HG03159 (cell line): ENCODE results near the gene TESK2.
"Not testable (repeated sequence)": the region's sequence is repeated elsewhere in the genome, so short reads cannot be mapped to it uniquely, and the experiment has no call there.

Experiments used
- ATAC-seq: cut with Tn5 transposase; IDR thresholded peaks from one replicate; pipeline ENCODE4 v1.9.1; 2021; ENCODE audit warnings: mild to moderate bottlenecking, moderate library complexity; ENCODE audit not compliant: unreplicated experiment

The TESK2 gene

DNA sequence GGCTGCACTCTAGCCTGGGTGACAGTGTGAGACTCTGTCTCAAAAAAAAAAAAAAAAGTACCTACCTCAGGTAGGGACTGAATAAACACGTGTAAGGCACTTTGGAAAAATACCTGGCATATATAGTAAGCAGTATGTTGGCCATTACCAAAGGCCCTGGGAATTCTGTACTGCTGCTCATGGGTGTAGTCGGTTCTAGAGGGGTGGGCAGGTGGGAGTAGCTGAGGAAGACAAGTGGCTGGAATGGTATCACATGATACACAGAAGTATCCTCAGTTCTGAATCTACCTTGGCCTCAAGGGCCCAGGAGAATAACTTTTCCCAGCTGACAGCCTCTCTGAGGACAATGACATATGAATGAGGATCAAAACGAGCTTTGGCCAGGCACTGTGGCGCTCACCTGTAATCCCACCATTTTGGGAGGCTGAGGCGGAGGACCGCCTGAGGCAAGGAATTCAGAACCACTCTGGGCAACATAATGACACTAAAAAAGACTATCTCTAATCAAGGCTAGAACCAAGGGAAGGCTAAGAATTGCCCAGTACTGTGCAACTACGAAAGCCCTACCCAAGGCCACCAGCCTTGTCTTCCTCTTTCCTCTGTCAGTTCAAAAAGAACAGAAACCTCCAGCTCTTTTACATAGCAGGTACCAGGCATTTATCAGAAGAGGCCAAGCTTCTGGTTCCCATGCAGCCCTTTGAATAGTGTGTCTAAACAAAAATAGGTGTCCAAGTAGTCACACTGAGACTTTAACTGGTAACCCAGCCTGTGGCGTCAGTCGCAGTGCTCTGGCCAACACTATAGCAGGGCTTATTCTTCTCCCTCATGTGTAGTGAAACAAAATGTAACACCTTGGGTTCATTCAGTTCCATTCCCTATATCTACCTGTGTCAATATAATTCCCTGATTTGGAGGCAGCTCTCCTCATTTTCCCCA lies 19.3 kb upstream of the TESK2 start:
- no peak for ATAC-seq

DNA sequence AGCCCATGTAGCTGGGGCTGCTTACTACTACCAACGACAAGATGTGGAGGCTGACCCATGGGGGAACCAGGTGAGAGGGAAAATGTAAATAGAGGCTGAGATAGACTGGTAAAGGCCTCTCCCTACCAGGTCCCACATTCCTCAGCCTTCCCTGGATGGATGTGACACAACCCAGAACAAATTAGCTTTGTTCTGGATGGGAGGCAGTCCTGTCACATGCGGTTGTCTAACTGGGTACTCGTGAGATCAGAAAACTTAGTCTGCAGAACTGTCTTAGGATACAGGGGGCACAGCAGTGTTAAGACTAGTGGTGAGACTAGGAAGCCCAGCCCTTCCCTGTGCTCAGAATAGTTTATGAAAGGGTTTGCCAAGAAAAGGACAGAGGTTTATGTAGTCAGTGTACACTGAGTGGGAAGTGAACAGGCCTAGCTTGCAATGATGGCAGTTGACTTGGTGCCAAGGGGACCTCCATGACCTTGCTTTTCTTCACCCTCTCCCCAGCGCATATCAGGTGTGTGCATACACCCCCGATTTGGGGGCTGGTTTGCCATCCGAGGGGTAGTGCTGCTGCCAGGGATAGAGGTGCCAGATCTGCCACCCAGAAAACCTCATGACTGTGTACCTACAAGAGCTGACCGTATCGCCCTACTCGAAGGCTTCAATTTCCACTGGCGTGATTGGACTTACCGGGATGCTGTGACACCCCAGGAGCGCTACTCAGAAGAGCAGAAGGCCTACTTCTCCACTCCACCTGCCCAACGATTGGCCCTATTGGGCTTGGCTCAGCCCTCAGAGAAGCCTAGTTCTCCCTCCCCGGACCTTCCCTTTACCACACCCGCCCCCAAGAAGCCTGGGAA lies 17.6 kb upstream of the TESK2 start:
- no peak for ATAC-seq

DNA sequence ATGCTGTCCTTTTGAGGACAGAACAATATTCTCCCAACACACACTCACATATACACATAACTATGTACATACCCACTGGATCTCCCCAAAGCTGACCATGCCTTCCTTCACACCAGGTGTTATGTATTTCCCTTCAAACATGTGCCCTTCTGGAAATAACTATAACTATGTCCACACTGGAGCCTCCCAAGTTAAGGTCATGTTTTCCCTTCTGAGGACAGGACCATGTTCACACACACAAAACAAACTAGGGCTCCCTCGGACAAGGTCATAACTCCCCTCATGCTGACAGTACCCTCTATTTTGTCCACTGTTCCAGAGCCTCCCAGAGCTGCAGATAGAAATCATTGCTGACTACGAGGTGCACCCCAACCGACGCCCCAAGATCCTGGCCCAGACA lies 16.9 kb upstream of the TESK2 start:
- no peak for ATAC-seq

DNA sequence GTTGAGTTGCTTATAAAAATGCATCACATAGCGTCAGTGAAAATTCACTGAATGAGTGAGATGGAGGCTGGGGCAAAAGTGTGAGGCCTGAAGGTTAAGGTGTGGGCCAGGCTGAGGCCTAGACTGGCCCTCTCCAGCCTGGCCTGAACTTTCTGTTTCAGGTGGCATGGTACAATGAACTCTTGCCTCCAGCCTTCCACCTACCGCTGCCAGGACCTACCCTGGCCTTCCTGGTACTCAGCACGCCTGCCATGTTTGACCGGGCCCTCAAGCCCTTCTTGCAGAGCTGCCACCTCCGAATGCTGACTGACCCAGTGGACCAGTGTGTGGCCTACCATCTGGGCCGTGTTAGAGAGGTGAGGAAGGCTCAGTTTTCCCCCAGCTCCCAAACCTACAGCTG lies 16.2 kb upstream of the TESK2 start:
- no peak for ATAC-seq

DNA sequence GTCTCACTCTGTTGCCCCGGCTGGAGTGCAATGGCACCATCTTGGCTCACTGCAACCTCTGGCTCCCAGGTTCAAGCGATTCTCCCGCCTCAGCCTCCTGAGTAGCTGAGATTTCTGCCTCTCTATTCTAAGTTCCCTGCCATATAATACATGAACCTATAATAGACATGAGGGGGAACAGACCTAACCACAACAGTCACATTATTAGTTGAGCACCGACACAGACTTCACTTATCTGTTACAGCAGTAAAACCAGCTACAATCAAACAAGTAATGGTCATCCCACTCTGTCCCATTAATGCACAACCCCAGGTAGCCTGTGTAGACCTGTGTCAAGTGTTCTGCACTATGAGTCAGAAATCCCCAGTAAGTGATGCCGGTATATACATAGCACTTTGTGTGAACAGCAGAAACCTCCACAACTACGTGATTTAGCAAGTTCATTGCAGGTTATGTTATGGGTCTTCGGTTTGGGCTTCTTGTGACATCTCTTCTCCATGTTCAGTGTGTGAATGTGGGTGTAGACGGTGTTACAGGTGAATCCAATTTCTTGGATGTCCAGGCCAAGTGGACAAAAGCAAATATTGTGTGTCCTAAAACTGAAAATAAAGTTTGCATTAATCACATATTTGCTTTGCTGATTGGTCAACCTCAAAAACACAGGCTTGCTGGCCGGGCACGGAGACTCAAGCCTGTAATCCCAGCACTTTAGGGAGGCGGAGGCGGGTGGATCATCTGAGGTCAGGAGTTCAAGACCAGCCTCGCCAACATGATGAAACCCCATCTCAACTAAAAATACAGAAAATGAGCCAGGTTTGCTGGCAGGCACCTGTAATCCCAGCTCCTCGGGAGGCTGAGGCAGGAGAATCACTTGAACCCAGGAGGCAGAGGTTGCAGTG lies 12.7 kb upstream of the TESK2 start:
- ATAC-seq = no peak

DNA sequence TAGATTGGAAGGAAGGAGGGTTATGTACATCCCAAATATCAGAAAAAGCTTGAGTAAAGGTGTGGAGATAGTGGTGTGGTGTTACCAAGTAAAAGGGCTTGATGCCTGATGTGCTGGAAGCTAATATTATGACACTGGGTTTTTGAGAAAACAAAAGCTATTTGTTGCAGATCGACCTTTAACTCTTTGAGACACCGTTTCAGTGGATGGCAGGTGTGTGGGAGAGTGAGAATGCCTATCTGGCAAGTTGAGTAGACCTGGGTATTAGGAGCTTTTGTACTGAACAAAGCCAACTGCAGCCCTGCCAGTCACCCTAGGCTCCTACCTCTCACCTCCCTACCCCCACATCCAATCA lies 10.5 kb upstream of the TESK2 start:
- ATAC-seq = no peak

DNA sequence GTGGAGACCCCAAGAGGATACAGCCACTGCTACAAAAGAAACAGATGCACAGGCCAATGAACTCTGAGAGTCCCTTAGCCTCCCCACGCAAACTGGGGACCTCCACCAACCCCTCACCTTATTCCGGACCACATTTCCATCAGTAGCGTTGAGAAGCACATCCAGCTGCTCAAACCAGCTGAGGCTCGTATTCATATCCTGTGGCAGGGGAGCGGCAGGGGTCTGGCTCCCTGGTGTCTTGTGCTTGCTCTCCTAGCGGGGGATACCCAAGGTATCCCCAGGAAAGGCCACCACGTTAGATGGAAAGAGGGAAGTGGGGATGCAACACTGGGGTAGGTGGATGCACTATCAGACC lies 8.4 kb upstream of the TESK2 start:
- no peak for ATAC-seq

DNA sequence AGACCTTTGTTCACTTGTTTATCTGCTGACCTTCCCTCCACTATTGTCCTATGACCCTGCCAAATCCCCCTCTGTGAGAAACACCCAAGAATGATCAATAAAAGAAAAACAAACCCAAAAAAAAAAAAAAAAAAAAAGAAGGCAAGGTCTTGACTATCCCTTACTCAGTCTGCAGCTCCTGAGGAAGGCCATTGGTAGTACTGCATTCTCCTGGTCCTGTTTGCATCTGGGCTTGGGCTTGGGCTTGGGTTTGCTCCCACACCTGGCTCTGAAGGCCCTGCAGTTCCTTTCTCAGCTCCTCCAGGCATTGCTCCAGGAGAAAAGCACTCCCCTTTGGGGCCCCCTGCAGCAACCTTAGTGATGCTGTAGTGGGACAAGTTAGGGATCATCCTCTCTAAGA lies 7.3 kb upstream of the TESK2 start:
- ATAC-seq = no peak

DNA sequence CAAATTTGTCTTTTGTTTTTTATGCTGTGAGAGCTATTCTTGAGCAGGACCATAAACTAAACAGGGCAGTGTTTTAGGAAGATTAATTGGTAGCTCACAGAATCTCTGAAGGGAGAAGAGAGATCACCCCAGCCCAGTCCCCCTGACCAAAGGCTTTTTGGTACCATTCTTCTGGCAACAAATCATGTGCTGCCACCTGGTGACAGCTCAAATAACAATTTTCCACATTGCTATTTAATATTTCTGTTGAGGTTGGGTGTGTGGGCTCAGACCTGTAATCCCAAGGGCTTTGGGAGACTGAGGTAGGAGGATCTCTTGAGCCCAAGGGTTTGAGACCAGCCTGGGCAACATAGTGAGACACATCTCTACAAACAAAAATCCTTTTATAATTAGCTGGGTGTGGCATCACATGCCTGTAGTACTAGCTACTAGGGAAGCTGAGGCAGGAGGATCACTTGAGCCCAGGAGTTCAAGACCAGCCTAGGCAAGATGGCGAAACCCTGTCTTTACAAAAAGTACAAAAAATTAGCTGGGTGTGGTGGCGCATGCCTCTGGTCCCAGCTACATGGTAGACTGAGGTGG lies 2.2 kb upstream of the TESK2 start:
- no peak for ATAC-seq

DNA sequence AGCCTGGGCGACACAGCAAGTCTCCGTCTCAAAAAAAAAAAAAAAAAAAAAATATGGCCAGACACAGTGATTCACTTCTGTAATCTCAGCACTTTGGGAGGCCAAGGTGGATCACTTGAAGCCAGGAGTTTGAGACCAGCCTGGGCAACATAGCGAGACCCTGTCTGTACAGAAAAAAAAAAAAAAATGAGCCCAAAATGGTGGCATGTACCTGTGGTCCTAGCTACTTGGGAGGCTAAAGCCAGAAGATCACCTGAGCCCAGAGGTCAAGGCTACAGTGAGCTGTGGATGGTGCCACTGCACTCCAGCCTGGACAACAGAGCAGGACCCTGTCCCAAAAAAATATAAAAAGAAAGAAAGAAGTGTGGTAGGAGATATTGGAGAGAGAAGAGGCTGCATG lies 1.7 kb upstream of the TESK2 start:
- no peak for ATAC-seq

DNA sequence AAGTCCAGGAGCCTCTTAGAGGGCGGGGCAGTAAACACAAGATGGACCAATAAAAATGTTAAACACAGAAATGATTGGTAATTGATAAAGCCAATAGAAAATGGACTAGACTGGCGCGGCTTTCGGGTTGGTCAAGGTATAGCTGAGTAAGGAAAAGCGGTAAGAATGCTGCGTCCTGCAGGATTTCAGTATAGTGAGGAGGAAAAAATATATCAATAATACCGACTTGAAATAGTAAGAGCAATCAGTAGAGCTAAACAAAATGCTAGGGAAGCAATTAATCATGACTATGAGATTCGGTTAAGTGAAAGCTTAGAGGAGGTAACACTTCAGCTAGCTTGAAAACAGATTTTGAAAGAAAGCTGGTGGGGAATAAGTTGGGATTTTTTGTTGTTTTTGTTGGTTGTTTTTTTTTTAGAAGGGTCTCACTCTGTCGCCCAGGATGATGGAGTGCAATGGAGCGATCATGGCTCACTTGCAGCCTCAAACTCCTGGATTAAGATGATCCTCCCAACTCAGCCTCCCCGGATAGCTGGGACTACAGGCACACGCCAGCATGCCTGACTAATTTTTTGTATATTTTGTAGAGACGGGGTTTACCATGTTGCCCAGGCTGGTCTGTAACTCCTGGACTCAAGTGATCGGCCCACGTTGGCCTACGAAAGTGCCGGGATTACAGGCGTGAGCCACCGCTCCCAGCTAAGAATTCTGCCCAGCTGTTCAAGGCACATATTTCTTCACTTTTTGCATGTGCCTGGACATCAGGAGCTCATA lies 711 bp upstream of the TESK2 start:
- ATAC-seq = no peak

DNA sequence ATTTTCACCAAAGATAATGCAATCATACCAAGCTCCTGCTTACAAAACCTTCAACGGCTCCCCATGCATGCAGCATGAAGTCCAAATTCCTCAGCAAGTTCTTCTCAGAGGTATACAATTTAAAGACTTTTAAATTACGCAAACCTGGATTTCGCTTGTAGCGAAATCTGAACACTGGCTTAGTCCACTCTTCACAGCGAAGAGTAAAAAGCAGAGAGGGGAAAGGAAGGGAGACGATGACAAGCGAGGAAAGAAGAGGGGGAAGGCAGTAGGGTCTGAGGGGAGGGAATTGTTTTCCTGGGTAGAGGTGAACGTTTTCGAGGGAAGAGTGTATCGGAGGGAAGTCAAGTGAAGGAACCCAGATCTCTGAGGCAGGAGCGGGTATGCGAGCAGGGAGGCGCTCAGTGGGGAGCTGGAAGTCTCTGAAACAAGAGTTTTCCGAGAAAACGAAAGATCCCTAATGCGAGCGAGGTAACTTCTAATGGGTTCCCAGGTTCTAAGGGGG lies 790 bp downstream of the TESK2 start:
- ATAC-seq = no peak

DNA sequence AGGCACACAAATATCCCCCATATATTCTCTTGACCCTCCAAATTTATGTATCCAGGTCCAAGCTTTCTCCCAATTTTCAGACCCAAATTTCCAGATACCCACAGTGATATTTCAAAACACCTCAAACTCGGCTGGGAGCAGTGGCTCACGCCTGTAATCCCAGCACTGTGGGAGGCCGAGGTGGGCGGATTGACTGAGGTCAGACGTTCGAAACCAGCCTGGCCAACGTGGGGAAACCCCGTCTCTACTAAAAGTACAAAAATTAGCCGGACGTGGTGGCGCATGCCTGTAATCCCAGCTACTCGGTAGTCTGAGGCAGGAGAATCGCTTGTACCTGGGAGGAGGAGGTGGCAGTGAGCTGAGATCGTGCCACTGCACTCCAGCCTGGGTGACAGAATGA lies 1.6 kb downstream of the TESK2 start:
- ATAC-seq = not testable (repeated sequence)

DNA sequence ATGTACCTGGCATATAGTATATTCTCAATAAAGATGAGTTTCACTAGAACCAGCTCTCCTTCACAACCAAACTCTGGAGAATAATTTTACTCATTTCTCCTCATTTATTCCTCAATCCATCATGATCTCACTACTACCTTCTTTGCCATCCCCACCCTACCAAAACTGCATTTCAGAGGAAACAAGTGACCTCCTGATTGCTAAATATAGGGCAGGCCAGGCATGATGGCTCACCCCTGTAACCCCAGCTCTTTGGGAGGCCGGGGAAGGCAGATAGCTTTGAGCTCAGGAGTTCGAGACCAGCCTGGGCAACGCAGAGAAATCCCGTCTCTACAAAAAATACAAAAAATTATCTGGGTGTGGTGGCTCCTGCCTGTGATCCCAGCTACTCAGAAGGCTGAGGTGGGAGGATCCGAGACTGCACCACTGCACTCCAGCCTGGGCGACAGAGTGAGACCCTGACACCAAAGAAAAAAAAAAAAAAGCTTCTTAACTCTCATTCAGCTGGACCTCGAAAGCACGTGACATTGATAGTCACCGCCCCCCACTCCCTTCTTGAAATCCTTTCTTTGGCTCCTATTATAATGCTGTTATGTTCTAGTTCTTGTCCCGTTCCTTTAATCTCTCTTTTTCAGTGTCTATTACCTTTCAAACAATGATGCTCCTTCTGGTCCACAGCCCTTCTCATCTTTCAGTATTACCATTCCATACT lies 2.1 kb downstream of the TESK2 start:
- ATAC-seq = no peak

DNA sequence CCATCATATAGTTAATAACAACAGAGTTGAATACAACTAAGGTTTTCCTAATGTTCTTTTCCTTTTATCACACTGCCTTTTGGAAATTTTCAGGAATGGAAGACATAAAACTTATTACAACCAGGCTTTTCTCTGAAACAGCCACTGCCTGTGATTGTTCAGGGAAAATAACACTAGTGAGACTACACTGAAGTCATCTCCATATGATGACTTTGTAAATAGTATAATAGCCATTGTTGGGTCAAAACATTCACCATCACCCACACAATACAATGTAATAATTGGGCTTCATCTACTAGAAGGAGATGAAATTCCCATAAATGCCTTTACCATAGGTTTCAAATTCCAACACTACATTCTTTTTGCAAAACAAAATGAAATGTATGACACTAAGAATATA lies 5.0 kb downstream of the TESK2 start:
- no peak for ATAC-seq

DNA sequence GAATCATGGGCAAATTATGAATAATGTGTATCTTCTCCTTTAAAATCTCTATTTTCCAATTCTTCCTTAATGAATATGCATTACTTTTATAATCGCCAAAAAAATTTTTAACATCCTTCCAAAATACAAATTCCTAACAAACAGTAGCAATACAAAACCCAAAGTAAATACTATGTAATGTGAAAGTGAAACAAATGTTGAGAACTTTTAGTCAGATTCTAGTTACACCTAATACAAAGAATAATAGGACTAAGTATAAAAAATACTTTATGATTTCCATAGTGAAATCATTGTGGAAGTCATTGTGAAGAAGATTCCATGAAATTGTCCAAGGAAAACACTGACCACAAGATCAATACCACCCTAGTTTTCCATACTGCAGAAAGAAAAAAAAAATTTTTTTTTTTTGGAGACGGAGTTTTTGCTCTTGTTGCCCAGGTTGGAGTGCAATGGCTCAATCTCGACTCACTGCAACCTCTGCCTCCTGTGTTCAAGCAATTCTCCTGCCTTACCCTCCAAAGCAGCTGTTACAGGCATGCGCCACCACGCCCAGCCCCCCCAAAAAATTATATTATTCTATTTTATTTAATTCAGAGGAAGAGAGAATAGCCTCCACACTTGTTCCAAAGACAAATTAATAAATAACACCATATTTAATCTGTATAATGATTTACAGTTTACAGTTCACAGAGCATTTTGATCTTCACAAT lies 11.8 kb downstream of the TESK2 start:
- ATAC-seq = no peak

DNA sequence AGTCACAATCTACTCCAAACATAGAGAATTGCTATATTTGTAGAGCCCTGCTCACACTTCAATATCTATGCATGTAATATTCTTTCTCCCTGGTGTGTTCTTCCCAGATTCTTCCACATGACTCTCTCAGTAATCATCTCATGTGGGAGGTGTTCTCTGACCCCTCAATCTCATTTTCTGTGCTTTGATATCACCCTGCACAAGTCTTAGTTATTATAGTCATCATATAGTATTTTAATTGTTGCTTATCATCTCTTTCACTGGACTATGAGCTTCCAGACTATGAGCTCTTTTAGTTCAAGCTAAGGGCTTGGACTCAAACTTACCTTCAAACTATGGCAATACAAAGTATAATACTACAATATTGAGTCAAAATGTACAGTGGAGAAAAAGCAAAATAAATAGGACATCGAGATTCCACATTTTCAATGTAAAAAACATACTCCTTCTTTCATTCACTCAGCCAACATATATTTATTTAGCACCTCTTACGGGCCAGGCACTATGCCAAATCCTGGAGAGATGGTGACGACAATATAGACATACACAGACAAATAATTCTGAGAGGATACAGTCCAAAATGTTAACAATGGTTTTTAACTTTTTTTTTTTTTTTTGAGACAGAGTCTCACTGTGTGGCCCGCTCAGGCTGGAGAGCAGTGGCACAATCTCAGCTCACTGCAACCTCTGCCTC lies 12.7 kb downstream of the TESK2 start:
- ATAC-seq = no peak

DNA sequence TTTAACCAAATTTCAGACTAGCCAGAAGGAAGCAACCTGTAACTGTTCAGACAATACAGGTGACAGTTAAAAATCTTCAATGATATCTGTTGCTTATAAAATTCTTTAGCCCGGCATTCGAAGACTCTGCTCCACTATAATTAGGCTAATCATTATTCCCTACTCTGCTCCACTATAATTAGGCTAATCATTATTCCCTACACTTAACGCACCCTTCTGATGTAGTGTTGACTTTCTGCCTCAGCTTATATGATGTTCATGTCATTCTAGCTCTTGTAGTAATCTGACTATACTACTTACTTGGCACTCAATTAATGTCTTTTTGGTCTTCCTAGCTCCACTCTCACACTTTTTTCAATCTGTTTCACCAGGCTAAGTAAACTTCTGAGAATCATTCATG lies 13.3 kb downstream of the TESK2 start:
- ATAC-seq = no peak
